GM12878 (cell line): ENCODE measurements around the gene HYOU1. TPM values are rescaled to one million over a fixed set of nuclear protein-coding genes. Genes with fewer than 3 reads are reported as not detected.

Experiments
- ATAC-seq: fragments of 200-7000 bp; cut with Tn5 transposase; 3 replicates; pipeline ENCODE4 v1.9.1; 2020; ENCODE audit warnings: mild to moderate bottlenecking, moderate library complexity
- BruUV-seq: library from RNA; stranded (reverse); fragments of 400-500 nt; replicated peaks from 2 replicates; lab custom pipeline; 2021; lab: Mats Ljungman, UMichigan
- CTCF ChIA-PET: fragments of 300-600 bp; sonication (Branson Sonifier 250); formaldehyde crosslinking; extraction: SDS; loops from one replicate; lab custom pipeline; 2021; ENCODE audit warnings: inconsistent platforms; lab: Yijun Ruan, JAX
- POLR2A ChIA-PET: fragments of 350-600 bp; formaldehyde crosslinking; extraction: SDS; loops from one replicate; lab custom pipeline; 2021; ENCODE audit warnings: inconsistent platforms; lab: Charles Lee
- RAD21 ChIA-PET: fragments of 300-600 bp; sonication (Branson Sonifier 250); formaldehyde crosslinking; loops from one replicate; lab custom pipeline; 2023; ENCODE audit warnings: antibody characterized with exemption; ENCODE audit not compliant: unreplicated experiment; lab: Charles Lee
- SMC1A ChIA-PET: fragments of 300-600 bp; sonication (Branson Sonifier 250); formaldehyde crosslinking; loops from one replicate; lab custom pipeline; 2023; ENCODE audit not compliant: unreplicated experiment, uncharacterized antibody; lab: Charles Lee
- DNase-seq: peaks from one replicate; pipeline ENCODE4 v3.0.0-alpha.2; 2011; ENCODE audit warnings: low read depth, low spot score
- FAIRE-seq: peaks from 3 replicates; lab custom pipeline; 2011; peaks lifted over from hg19 to GRCh38; lab: Jason Lieb, UNC
- H2AFZ ChIP-seq: 2 replicates; pipeline ENCODE4 v1.6.0; 2011; ENCODE audit warnings: low read depth, low read length, control low read depth; ENCODE audit not compliant: control insufficient read depth
- H3K27ac ChIP-seq: 2 replicates; pipeline ENCODE4 v1.5.1; 2011; ENCODE audit warnings: control low read depth; ENCODE audit not compliant: control insufficient read depth, insufficient read depth
- H3K27me3 ChIP-seq, 2 experiments: replicated peaks in 1 of 2; 2 replicates each; pipeline versions ENCODE4 v1.6.0 to v1.6.1; 2011; ENCODE audit warnings: low read length in 1 of 2; ENCODE audit not compliant: control insufficient read depth in 2 of 2, insufficient read depth in 2 of 2
- H3K36me3 ChIP-seq, 2 experiments: 2 replicates each; pipeline ENCODE4 v1.5.1; 2011; ENCODE audit warnings: low read length in 1 of 2; ENCODE audit not compliant: control insufficient read depth in 2 of 2, insufficient read depth in 2 of 2
- H3K4me1 ChIP-seq: 2 replicates; pipeline ENCODE4 v1.6.1; 2011; ENCODE audit warnings: mild to moderate bottlenecking, low read length, moderate library complexity, mixed read lengths; ENCODE audit not compliant: control insufficient read depth, insufficient read depth
- H3K4me2 ChIP-seq: 2 replicates; pipeline ENCODE4 v1.6.0; 2011; ENCODE audit warnings: control low read depth; ENCODE audit not compliant: control insufficient read depth, insufficient read depth
- H3K4me3 ChIP-seq: fragments of 200-600 bp; sonication (generic); 2 replicates; pipeline ENCODE4 v1.5.1; 2016
- H3K79me2 ChIP-seq: 2 replicates; pipeline ENCODE4 v1.6.0; 2011; ENCODE audit warnings: low read length; ENCODE audit not compliant: control insufficient read depth, insufficient read depth
- H3K9ac ChIP-seq: 2 replicates; pipeline ENCODE4 v1.8.0; 2011; ENCODE audit warnings: low read length, control low read depth, mixed read lengths; ENCODE audit not compliant: control insufficient read depth, insufficient read depth
- H3K9me3 ChIP-seq: replicated peaks from 3 replicates; pipeline ENCODE4 v1.5.1; 2011; ENCODE audit warnings: mild to moderate bottlenecking, low read length; ENCODE audit not compliant: control insufficient read depth, insufficient read depth
- H4K20me1 ChIP-seq: 2 replicates; pipeline ENCODE4 v1.6.0; 2011; ENCODE audit not compliant: control insufficient read depth, insufficient read depth
- ATF7 ChIP-seq: fragments of 450-650 bp; IDR thresholded peaks from 2 replicates; pipeline ENCODE4 v1.6.1; 2016; ENCODE audit warnings: low read depth, mild to moderate bottlenecking
- BACH1 ChIP-seq: fragments of 450-650 bp; IDR thresholded peaks from 2 replicates; pipeline ENCODE4 v1.6.1; 2017; ENCODE audit warnings: mild to moderate bottlenecking, borderline replicate concordance
- BMI1 ChIP-seq: fragments of 450-650 bp; IDR thresholded peaks from 2 replicates; pipeline ENCODE4 v1.6.1; 2016; ENCODE audit warnings: mild to moderate bottlenecking, moderate library complexity, borderline replicate concordance
- EED ChIP-seq: sonication (generic); IDR thresholded peaks from 2 replicates; pipeline ENCODE4 v1.6.1; 2016; ENCODE audit warnings: antibody characterized with exemption, low read depth
- MAX ChIP-seq: IDR thresholded peaks from 2 replicates; pipeline ENCODE4 v1.6.1; 2012; ENCODE audit warnings: low read depth, low read length, improper control_type of control experiment
- MEF2A ChIP-seq: IDR thresholded peaks from 2 replicates; pipeline ENCODE4 v1.6.1; 2011; ENCODE audit warnings: low read depth, mild to moderate bottlenecking, low read length, moderate library complexity; ENCODE audit not compliant: insufficient read depth
- RAD51 ChIP-seq: fragments of 450-650 bp; IDR thresholded peaks from 2 replicates; pipeline ENCODE4 v1.6.1; 2016; ENCODE audit warnings: moderate library complexity, mild to moderate bottlenecking, inconsistent platforms
- RELB ChIP-seq: fragments of 450-650 bp; IDR thresholded peaks from 2 replicates; pipeline ENCODE4 v1.6.1; 2017; ENCODE audit warnings: low read depth, mild to moderate bottlenecking, moderate library complexity
- STAT1 ChIP-seq: fragments of 450-650 bp; conservative IDR thresholded peaks from 2 replicates; pipeline ENCODE4 v1.6.1; 2014; ENCODE audit warnings: antibody characterized with exemption, mild to moderate bottlenecking
- YY1 ChIP-seq: IDR thresholded peaks from 2 replicates; pipeline ENCODE4 v1.6.1; 2011; ENCODE audit warnings: low read depth, mild to moderate bottlenecking, low read length
- WGBS: methylation state at CpG from one replicate; pipeline ENCODE4 v1.1.6; 2016; ENCODE audit warnings: low lambda C conversion rate; ENCODE audit not compliant: insufficient replicate concordance, insufficient coverage; ENCODE audit errors: missing lambda C conversion rate; 5-methylcytosine and 5-hydroxymethylcytosine counted together
- in situ Hi-C: fragments of 300-500 bp; cut with MboI; formaldehyde crosslinking; loops from 9 replicates; pipeline ENCODE4 v1.14.3; 2018; ENCODE audit warnings: mixed read lengths
- intact Hi-C: fragments of 100-400 bp; cut with micrococcal nuclease; formaldehyde crosslinking; loops from one replicate; pipeline ENCODE4 v1.14.2; 2022; ENCODE audit not compliant: unreplicated experiment
- polyA plus RNA-seq, 11 experiments: library from polyadenylated mRNA; depleted of rRNA in 4 of 11; unstranded in 6 of 11; stranded (reverse) in 5 of 11; fragments of >200 nt; fragmentation: Nextera tagmentation in 4 of 11; fragmentation: Illumina TruSeq in 1 of 11; extraction: Ambion mirVana in 4 of 11; extraction: Trizol in 1 of 11; gene quantifications; 1 replicate in 1 of 11; 2 replicates in 10 of 11; pipeline versions ENCODE4 v1.2.1 to v1.2.3, GENCODE V29; 2011 to 2016; ENCODE audit warnings: inconsistent platforms in 2 of 11, missing spikeins in 2 of 11, low read depth in 1 of 11
- total RNA-seq, 4 experiments: library from RNA; depleted of rRNA in 3 of 4; stranded (reverse); fragments of >200 nt in 3 of 4; fragmentation: Illumina TruSeq in 1 of 4; extraction: Trizol in 1 of 4; gene quantifications; 2 replicates each; pipeline versions ENCODE4 v1.2.1 to v1.2.3, GENCODE V29; 2013 to 2021
- TF ChIP-seq, protein P1 (sequence below), 3 experiments: IDR thresholded peaks in 2 of 3; conservative IDR thresholded peaks in 1 of 3; 2 replicates each; pipeline ENCODE4 v1.5.1; 2011; ENCODE audit warnings: low read depth in 3 of 3, low read length in 3 of 3, mild to moderate bottlenecking in 3 of 3, control low read depth in 2 of 3, moderate library complexity in 2 of 3, inconsistent platforms in 1 of 3, mixed read lengths in 1 of 3; ENCODE audit not compliant: control insufficient read depth in 2 of 3, insufficient read depth in 1 of 3; ENCODE audit errors: extremely low read depth in 1 of 3

HYOU1 gene
- total and polyA plus RNA-seq, 10 of the 15 experiments (the other 5 are each of a cell fraction or from before 2014, with no cell fraction given) = 15.4 to 157 (median 109) TPM

- TF ChIP-seq RELB = 0 out of 2 replicates have a peak, but pooled peaks have one; percentile 16
- peak; percentile 61; the same call in 1 of the 2 replicates for TF ChIP-seq MAX
- TF ChIP-seq, all 136 proteins: peak for 10
These were observed 4.7 kb downstream of the HYOU1 start (continued) for GRCh38 chr11:119052163-119052814.

GRCh38 chr11:119051440-119052162 is 5.4 kb downstream of the HYOU1 start:
- H2AFZ ChIP-seq = peak overlapping the region; percentile 9; the same call in 1 of the 2 replicates
- H3K4me1 ChIP-seq = peaks cover 33% of the 10 kb centered on the region
- SMC1A ChIA-PET = interaction anchor here (0.6 to 1.6 kb wide), 7 partner anchors 8 to 262 kb away, joined by 3 to 6 read pairs (median 4); partner anchors contain the start of genes CENATAC, SLC37A4 and VPS11
- H3K79me2 ChIP-seq = peaks cover 33% of the 10 kb centered on the region
- RAD21 ChIA-PET = interaction anchor here (0.6 to 2.8 kb wide), 10 partner anchors 13 to 269 kb away, joined by 3 to 20 read pairs (median 4); partner anchors contain the start of genes HINFP, HMBS, RPS25 and SLC37A4
- POLR2A ChIA-PET = interaction anchor here (0.6 to 2.3 kb wide), 14 partner anchors 9 to 138 kb away, joined by 3 to 14 read pairs (median 5); partner anchors contain the start of genes HMBS, RPS25, SLC37A4 and TRAPPC4
- peak; percentile 81 for FAIRE-seq
- CTCF ChIA-PET = interaction anchor here (0.6 to 1.9 kb wide), 9 partner anchors 16 to 272 kb away, joined by 3 to 8 read pairs (median 4); partner anchors contain the start of genes RPS25, SLC37A4, TRAPPC4 and VPS11
- in situ Hi-C loops = no loop called here
- H3K36me3 ChIP-seq = peaks cover 42 to 43% of the 10 kb centered on the region in 2 experiments
- peak overlapping the region; percentile 61 for H3K4me2 ChIP-seq
- 17% methylated on average over 17 of the region's 17 CpGs for WGBS
- no peaks in the 10 kb centered on the region for H3K27me3 ChIP-seq
- H3K27ac ChIP-seq = peak overlapping the region; percentile 71
- peak; percentile 88 for ATAC-seq
- peak; percentile 51 for DNase-seq
- TSS peak; percentile 3 for BruUV-seq
- peak overlapping the region; percentile 24; the same call in 1 of the 2 replicates for H3K9ac ChIP-seq
- peak overlapping the region; percentile 43; the same call in 1 of the 2 replicates for H3K4me3 ChIP-seq
- intact Hi-C loops = no loop called here
- H4K20me1 ChIP-seq = no peaks in the 10 kb centered on the region
- H3K9me3 ChIP-seq = no peaks in the 10 kb centered on the region
- TF ChIP-seq STAT1 (no peak), BMI1 (no peak), MEF2A (no peak), EED (no peak), RAD51 (no peak), BACH1 (no peak), YY1 (peak; percentile 89), ATF7 (no peak; the same call in 1 of the 2 replicates)
- TF ChIP-seq, protein P1, sequence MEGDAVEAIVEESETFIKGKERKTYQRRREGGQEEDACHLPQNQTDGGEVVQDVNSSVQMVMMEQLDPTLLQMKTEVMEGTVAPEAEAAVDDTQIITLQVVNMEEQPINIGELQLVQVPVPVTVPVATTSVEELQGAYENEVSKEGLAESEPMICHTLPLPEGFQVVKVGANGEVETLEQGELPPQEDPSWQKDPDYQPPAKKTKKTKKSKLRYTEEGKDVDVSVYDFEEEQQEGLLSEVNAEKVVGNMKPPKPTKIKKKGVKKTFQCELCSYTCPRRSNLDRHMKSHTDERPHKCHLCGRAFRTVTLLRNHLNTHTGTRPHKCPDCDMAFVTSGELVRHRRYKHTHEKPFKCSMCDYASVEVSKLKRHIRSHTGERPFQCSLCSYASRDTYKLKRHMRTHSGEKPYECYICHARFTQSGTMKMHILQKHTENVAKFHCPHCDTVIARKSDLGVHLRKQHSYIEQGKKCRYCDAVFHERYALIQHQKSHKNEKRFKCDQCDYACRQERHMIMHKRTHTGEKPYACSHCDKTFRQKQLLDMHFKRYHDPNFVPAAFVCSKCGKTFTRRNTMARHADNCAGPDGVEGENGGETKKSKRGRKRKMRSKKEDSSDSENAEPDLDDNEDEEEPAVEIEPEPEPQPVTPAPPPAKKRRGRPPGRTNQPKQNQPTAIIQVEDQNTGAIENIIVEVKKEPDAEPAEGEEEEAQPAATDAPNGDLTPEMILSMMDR (IDR thresholded peaks at IDR 0.05 in 2 of 3, conservative IDR thresholded peaks at IDR 0.05 in 1 of 3; ENCODE audit: control insufficient read depth in 2 of 3, extremely low read depth in 1 of 3, insufficient read depth in 1 of 3, low read depth in 3 of 3, low read length in 3 of 3) = no peak
